GM12873 (cell line): Measurements from ENCODE around the gene METTL1.

Experiments
- TF ChIP-seq, protein P1 (sequence below): IDR thresholded peaks from 2 replicates; pipeline ENCODE4 v1.5.1; 2012; ENCODE audit warnings: low read depth, mild to moderate bottlenecking, moderate library complexity, low read length, control low read depth; ENCODE audit not compliant: insufficient read depth; ENCODE audit errors: missing control alignments

Gene METTL1

DNA sequence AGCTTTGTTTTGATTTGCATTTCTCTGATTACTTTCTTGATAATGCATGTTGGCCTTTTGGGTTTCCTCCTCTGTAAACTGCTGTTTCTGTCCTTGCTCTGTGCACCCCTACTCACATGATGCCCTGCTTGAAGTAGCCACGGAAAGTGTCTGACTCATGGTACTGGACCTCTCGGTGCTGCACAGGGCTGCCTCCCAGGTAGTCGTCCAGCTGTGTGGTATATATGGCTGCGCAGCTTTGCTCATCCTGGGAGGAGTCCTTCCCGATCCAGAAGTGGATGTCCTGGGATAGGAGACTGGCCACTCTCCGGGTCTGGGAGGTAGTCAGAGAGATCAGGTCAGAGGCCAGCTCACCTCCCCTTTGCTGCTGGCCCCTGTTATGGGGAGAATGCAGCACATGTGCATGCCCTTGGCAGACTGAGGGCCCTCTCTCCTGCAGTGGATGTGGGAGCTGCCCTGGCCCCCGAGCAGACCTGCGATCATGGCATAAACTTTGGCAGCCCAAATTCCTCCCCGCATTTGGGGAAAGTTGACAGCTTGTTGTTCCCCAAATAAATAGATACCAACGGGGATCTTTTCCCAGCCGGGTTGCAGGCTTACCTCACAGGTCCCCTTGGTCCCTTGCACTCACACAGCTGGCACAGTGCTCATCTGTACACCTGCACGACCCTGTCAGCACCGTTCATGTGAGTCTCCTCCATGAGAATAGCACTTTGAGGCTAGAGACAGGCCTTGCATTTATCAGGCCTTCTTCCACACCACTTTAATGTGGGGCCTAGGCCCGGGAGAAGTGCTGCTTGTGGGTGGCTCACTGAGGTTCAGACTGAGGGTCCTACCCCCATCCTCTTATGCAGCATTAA, 41.4 kb upstream of the METTL1 start:
- TF ChIP-seq, protein P1, sequence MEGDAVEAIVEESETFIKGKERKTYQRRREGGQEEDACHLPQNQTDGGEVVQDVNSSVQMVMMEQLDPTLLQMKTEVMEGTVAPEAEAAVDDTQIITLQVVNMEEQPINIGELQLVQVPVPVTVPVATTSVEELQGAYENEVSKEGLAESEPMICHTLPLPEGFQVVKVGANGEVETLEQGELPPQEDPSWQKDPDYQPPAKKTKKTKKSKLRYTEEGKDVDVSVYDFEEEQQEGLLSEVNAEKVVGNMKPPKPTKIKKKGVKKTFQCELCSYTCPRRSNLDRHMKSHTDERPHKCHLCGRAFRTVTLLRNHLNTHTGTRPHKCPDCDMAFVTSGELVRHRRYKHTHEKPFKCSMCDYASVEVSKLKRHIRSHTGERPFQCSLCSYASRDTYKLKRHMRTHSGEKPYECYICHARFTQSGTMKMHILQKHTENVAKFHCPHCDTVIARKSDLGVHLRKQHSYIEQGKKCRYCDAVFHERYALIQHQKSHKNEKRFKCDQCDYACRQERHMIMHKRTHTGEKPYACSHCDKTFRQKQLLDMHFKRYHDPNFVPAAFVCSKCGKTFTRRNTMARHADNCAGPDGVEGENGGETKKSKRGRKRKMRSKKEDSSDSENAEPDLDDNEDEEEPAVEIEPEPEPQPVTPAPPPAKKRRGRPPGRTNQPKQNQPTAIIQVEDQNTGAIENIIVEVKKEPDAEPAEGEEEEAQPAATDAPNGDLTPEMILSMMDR: no peak

DNA sequence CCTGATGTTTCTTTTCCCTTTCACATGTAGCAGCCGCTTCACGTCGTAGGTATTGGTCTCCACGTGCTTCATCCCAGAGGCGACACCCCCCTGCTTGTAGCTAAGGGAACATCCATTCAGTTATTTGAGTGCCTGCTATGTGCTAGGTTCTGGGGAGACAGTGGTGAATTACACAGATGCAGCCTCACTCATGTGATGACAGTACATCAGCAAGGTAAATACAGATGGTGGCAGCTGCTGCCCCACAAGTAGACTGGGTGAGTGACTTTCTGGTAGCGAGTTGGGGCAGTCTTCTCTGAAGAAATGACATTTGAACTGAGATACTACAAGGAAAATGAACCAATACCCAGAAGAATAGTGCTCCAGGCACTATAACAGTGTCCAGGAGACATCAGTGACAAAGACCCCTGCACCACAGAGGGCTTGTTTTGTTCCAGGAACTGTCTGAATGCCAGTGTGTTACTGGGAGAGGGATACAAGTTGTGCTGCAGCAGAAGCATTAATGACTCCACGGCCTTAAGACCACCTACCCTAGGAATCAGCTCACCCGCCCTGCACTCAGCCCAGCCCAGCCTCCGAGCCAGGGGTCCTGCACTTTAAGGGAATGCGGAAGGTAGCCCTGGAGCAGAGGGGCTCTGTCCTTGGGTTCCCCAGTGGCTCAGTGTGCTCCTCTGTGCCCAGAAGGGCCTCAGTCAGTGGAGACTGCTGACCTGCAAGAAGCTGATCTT, 39.3 kb upstream of the METTL1 start:
- TF ChIP-seq, protein P1: no peak

DNA sequence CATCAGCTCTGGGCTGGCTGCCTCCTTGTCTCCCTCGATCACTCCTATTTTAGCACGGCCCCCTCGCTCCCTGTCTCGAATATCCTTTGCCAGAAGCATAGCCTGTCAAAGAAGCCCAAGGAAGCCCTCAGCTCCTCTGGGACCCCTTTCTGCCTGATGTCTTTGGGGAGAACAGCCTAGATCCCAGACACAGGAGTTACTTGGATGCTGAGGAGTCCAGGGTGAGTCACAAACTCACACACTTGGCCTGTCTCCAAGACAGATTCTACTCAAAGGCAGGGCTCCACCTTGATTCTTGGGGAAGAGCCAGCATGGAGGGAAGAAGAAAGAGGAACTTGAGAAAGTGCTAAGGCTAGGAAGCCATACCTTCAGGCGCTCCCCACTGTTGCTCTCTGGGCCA, 38.5 kb upstream of the METTL1 start:
- TF ChIP-seq, protein P1: no peak

DNA sequence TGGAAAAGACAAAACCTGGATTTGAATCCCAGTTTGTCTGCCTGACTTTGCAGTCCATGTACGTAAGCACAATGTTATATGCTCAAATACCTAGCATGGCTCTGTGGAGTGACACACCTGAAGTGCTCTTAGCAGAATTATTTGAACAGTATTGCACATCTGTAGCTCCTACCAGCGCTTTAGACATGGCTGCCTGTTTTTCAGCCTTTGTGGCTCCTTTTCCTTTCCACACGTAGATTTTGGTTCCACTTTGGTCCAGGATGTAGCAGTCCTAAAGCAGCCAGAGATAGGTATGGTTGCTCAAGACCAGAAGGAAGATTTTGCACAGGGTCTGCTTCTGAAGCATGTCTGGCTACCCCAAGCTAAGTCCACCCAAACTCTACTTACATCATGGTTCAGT, 37.5 kb upstream of the METTL1 start:
- TF ChIP-seq, protein P1: no peak

DNA sequence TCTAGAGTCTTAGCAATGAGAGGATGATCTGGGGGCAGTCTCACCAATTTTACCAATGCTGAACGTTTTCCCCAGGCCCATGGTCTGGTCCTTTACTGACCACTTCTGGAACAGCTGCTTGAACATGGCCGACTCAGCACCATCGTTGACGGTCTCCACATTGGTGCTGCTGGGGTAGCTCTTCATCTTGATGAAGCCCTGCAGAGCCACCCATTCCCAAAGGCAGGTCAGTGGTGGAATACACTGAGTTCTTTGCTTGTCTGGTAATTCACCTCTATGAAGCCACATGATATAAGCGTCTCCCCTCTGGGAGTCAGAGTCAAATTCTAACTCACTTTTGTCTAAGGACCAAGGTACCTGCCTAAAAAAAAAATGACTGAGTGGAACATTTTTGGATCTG, 36.4 kb upstream of the METTL1 start:
- TF ChIP-seq, protein P1: no peak

DNA sequence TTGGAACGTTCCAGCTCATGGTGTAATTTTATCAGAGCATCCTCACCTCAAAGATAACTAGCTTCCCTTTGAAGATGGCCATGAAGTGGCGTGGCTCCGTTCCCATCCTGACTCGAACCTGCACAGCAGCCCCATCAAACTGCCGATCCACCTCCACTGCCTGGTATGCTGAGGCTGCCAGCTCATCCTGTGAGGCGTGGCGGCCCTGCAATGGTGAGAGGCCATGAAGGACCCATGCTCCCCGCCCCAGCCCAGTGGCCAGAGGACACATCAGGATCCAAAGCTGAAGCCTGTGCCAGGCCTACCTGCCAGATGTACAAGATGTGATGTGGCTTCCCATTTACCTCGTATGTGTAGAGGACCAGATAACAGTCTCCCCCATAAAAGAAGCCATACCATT, 35.4 kb upstream of the METTL1 start:
- TF ChIP-seq, protein P1: no peak

DNA sequence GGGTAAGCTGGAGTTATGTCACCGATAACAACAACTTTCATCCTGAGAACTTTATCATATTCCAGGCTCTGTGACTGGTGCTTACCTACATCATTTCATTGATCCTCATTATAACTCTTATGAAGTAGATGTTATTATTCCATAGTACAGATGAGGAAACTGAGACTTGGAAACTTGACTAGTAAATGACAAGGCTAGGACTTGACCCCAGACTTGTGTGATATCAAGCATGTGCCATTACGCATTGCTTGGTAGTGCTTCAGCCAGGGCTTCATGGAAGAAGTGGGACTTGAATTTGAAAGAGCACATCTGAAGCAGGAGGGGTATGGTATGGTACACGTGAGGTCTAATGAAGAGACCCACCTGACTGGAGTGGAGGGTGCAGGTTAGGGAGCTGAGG, 34.8 kb upstream of the METTL1 start:
- TF ChIP-seq, protein P1: no peak
